HepG2 (cell line): Measurements from ENCODE around the gene ZC3H12A. TPM values are rescaled to one million over a fixed set of nuclear protein-coding genes. Genes with fewer than 3 reads are reported as not detected.
A peak's percentile ranks its signal among the peaks of the same experiment; 100 is the strongest.

Source experiments
- ASH2L ChIP-seq: fragments of 300-600, 200-600 bp; sonication (generic); IDR thresholded peaks from 2 replicates; pipeline ENCODE4 v1.7.0; 2017; ENCODE audit warnings: low read depth, mild to moderate bottlenecking, moderate library complexity, mixed read lengths, low read length; ENCODE audit not compliant: insufficient read length
- ATRX ChIP-seq: sonication (generic); formaldehyde crosslinking; IDR thresholded peaks from 2 replicates; pipeline ENCODE4 v1.4.0; 2020; ENCODE audit warnings: missing genetic modification reagents, borderline replicate concordance
- BCLAF1 ChIP-seq: fragments of 450-650 bp; IDR thresholded peaks from 2 replicates; pipeline ENCODE4 v1.6.1; 2017; ENCODE audit warnings: mild to moderate bottlenecking
- CCDC6 ChIP-seq: sonication (generic); formaldehyde crosslinking; IDR thresholded peaks from 2 replicates; pipeline ENCODE4 v1.8.1; 2022; ENCODE audit warnings: mild to moderate bottlenecking, missing genetic modification reagents, moderate library complexity
- CREM ChIP-seq, 2 experiments: sonication (generic) in 1 of 2; formaldehyde crosslinking in 1 of 2; IDR thresholded peaks; 2 replicates each; pipeline versions ENCODE4 v1.4.0 to v1.6.1; 2016 to 2020; ENCODE audit warnings: antibody characterized with exemption in 1 of 2, mild to moderate bottlenecking in 1 of 2, missing genetic modification reagents in 1 of 2
- FOXA3 ChIP-seq: IDR thresholded peaks from 2 replicates; pipeline ENCODE4 v1.6.1; 2016; ENCODE audit warnings: missing genetic modification reagents, missing compliant biosample characterization
- FOXO1 ChIP-seq: sonication (generic); formaldehyde crosslinking; IDR thresholded peaks from 2 replicates; pipeline ENCODE4 v1.4.0; 2020; ENCODE audit warnings: missing genetic modification reagents
- KMT2A ChIP-seq: sonication (generic); formaldehyde crosslinking; IDR thresholded peaks from 2 replicates; pipeline ENCODE4 v1.4.0; 2020; ENCODE audit warnings: missing genetic modification reagents
- MAZ ChIP-seq, 2 experiments: sonication (generic) in 1 of 2; formaldehyde crosslinking in 1 of 2; IDR thresholded peaks; 2 replicates each; pipeline versions ENCODE4 v1.5.0 to v1.6.1; 2012 to 2020; ENCODE audit warnings: low read depth in 2 of 2, mild to moderate bottlenecking in 2 of 2, borderline replicate concordance in 1 of 2, improper control_type of control experiment in 1 of 2, low read length in 1 of 2, missing genetic modification reagents in 1 of 2, moderate library complexity in 1 of 2
- SCMH1 ChIP-seq: sonication (generic); formaldehyde crosslinking; IDR thresholded peaks from 2 replicates; pipeline ENCODE4 v1.9.0; 2021; ENCODE audit warnings: missing genetic modification reagents, mild to moderate bottlenecking, borderline replicate concordance
- SKI ChIP-seq: fragments of 450-650 bp; IDR thresholded peaks from one replicate; pipeline ENCODE4 v1.6.1; 2018; ENCODE audit warnings: mild to moderate bottlenecking; ENCODE audit not compliant: partially characterized antibody
- SMAD1 ChIP-seq: sonication (generic); formaldehyde crosslinking; IDR thresholded peaks from 2 replicates; pipeline ENCODE4 v1.4.0; 2020; ENCODE audit warnings: missing genetic modification reagents, low read depth, mild to moderate bottlenecking, borderline replicate concordance
- SP5 ChIP-seq: IDR thresholded peaks from 2 replicates; pipeline ENCODE4 v1.6.1; 2016; ENCODE audit warnings: low read depth, borderline replicate concordance
- TFE3 ChIP-seq: IDR thresholded peaks from 2 replicates; pipeline ENCODE4 v1.6.1; 2016
- YEATS4 ChIP-seq: sonication (generic); formaldehyde crosslinking; IDR thresholded peaks from 2 replicates; pipeline ENCODE4 v1.4.0; 2020; ENCODE audit warnings: missing genetic modification reagents, borderline replicate concordance
- ZNF256 ChIP-seq: sonication (generic); formaldehyde crosslinking; conservative IDR thresholded peaks from 2 replicates; pipeline ENCODE4 v1.4.0; 2020; ENCODE audit warnings: missing genetic modification reagents
- ZNF776 ChIP-seq: sonication (generic); formaldehyde crosslinking; IDR thresholded peaks from 2 replicates; pipeline ENCODE4 v1.4.0; 2020; ENCODE audit warnings: mild to moderate bottlenecking, missing genetic modification reagents
- polyA plus RNA-seq, 8 experiments: library from polyadenylated mRNA; depleted of rRNA in 3 of 8; stranded (reverse) in 7 of 8; unstranded in 1 of 8; fragments of >200 nt; fragmentation: Illumina TruSeq in 4 of 8; extraction: Trizol in 4 of 8; gene quantifications; 2 replicates each; pipeline versions ENCODE4 v1.2.1 to v1.2.3, GENCODE V29; 2011 to 2016; ENCODE audit warnings: low read depth in 4 of 8, missing spikeins in 1 of 8, mixed read lengths in 1 of 8; ENCODE audit not compliant: insufficient read depth in 1 of 8
- total RNA-seq, 5 experiments: library from RNA; depleted of rRNA; stranded (reverse); fragments of >200 nt; fragmentation: Illumina TruSeq; extraction: Trizol; gene quantifications; 2 replicates each; pipeline ENCODE4 v1.2.3, GENCODE V29; 2016; ENCODE audit warnings: low read depth in 1 of 5
- TF ChIP-seq, protein P1 (sequence below): sonication (generic); formaldehyde crosslinking; IDR thresholded peaks from 2 replicates; pipeline ENCODE4 v1.8.0; 2022; ENCODE audit warnings: mild to moderate bottlenecking, missing genetic modification reagents, moderate library complexity
- TF ChIP-seq, protein P2 (sequence below): sonication (generic); formaldehyde crosslinking; IDR thresholded peaks from 2 replicates; pipeline ENCODE4 v1.4.0; 2020; ENCODE audit warnings: missing genetic modification reagents
- TF ChIP-seq, protein P3 (sequence below): sonication (generic); formaldehyde crosslinking; IDR thresholded peaks from 2 replicates; pipeline ENCODE4 v1.8.0; 2022; ENCODE audit warnings: mild to moderate bottlenecking, missing genetic modification reagents

The ZC3H12A gene
- total and polyA plus RNA-seq, 2 of the 13 experiments (the other 11 are each of a cell fraction or from before 2014, with no cell fraction given): 6.8 to 13.3 TPM

GRCh38 chr1:37474046-37474696 is at the start of gene ZC3H12A (continued):
- peak; percentile 95 for TF ChIP-seq MAZ (IDR thresholded peaks at IDR 0.05; ENCODE audit: borderline replicate concordance, low read depth, low read length)
- TF ChIP-seq MAZ (CRISPR knock-in tag; IDR thresholded peaks at IDR 0.05; ENCODE audit: low read depth): peak; percentile 96
- peak; percentile 46 for TF ChIP-seq ASH2L
- TF ChIP-seq, protein P1, sequence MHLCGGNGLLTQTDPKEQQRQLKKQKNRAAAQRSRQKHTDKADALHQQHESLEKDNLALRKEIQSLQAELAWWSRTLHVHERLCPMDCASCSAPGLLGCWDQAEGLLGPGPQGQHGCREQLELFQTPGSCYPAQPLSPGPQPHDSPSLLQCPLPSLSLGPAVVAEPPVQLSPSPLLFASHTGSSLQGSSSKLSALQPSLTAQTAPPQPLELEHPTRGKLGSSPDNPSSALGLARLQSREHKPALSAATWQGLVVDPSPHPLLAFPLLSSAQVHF (CRISPR knock-in tag): 0 out of 2 replicates have a peak, but pooled peaks have one; percentile 11
- TF ChIP-seq, protein P2, sequence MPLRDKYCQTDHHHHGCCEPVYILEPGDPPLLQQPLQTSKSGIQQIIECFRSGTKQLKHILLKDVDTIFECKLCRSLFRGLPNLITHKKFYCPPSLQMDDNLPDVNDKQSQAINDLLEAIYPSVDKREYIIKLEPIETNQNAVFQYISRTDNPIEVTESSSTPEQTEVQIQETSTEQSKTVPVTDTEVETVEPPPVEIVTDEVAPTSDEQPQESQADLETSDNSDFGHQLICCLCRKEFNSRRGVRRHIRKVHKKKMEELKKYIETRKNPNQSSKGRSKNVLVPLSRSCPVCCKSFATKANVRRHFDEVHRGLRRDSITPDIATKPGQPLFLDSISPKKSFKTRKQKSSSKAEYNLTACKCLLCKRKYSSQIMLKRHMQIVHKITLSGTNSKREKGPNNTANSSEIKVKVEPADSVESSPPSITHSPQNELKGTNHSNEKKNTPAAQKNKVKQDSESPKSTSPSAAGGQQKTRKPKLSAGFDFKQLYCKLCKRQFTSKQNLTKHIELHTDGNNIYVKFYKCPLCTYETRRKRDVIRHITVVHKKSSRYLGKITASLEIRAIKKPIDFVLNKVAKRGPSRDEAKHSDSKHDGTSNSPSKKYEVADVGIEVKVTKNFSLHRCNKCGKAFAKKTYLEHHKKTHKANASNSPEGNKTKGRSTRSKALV (CRISPR knock-in tag): 0 out of 2 replicates have a peak, but pooled peaks have one; percentile 18
- TF ChIP-seq ATRX (CRISPR knock-in tag): no peak
- TF ChIP-seq KMT2A (CRISPR knock-in tag): peak; percentile 68; the same call in 1 of the 2 replicates
- TF ChIP-seq ZNF776 (CRISPR knock-in tag): peak; percentile 59
- peak; percentile 79 for TF ChIP-seq SKI
- peak; percentile 42; the same call in 1 of the 2 replicates for TF ChIP-seq YEATS4
- TF ChIP-seq BCLAF1: no peak
- no peak; the same call in 1 of the 2 replicates for TF ChIP-seq FOXO1 (CRISPR knock-in tag)
- 0 out of 2 replicates have a peak, but pooled peaks have one; percentile 19 for TF ChIP-seq SP5
- TF ChIP-seq, protein P3, sequence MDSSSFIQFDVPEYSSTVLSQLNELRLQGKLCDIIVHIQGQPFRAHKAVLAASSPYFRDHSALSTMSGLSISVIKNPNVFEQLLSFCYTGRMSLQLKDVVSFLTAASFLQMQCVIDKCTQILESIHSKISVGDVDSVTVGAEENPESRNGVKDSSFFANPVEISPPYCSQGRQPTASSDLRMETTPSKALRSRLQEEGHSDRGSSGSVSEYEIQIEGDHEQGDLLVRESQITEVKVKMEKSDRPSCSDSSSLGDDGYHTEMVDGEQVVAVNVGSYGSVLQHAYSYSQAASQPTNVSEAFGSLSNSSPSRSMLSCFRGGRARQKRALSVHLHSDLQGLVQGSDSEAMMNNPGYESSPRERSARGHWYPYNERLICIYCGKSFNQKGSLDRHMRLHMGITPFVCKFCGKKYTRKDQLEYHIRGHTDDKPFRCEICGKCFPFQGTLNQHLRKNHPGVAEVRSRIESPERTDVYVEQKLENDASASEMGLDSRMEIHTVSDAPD: peak; percentile 54; the same call in 1 of the 2 replicates
- no peak for TF ChIP-seq CREM (IDR thresholded peaks at IDR 0.05)
- no peak for TF ChIP-seq CREM (CRISPR knock-in tag; IDR thresholded peaks at IDR 0.05)
- TF ChIP-seq SCMH1 (CRISPR knock-in tag): no peak
- TF ChIP-seq SMAD1 (CRISPR knock-in tag): no peak; the same call in 1 of the 2 replicates
- no peak for TF ChIP-seq ZNF256 (CRISPR knock-in tag)
- TF ChIP-seq FOXA3 (CRISPR knock-in tag): peak; percentile 19; the same call in 1 of the 2 replicates
- peak; percentile 57; the same call in 1 of the 2 replicates for TF ChIP-seq CCDC6 (CRISPR knock-in tag)
- peak; percentile 25; the same call in 1 of the 2 replicates for TF ChIP-seq TFE3 (CRISPR knock-in tag)
